ENCODE data around the gene KRTAP12-2.

Gene KRTAP12-2

DNA sequence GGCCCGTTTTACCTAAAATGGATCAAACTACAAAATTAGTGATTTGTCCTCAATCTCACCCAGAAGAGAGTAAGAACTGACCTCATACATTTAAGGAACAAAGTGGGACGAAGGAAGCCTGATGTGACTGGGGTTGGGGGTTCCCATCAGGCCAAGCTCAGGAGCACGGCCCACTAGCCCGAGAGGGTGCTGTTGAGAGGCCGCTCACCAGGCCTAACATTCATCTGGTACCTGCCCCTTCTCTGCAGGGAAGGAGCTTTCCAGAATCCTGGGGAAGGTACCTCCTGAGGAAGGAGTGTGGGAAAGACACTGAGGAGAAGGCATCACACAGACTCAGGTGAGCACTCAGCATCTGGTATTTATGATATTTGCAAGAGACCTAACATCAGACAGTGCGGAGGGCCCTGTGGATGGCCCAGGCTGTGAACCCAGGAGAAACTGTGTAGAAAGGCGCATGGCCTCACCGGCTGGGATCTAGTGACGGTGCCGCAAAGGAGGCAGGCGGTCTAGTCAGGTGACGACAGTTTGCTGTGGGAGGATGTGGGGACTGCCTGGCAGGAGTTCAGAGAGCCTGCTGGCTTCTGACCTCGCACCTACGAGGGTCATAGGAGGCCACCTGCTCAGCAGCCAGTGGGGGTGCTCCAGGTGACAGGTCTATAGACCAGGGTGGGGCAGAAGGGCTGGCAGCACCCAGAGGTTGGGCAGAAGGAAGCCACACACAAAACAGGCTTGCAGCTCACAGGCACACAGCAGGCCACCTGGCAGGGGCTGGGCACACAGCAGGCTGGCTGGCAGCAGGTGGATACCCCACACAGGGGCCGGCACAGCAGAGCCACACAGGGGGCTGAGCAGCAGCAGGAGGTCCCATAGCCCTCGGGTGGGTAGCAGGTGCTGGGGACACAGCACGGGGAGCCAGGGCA lies 12.8 kb downstream of the KRTAP12-2 start:
- no peak overlapping the region for H2AFZ ChIP-seq (ENCODE audit: low read length)
- no peaks in the 10 kb centered on the region for H3K36me3 ChIP-seq (replicated peaks; ENCODE audit: insufficient read depth, low read length)
- no peaks in the 10 kb centered on the region for H3K9me3 ChIP-seq (replicated peaks; ENCODE audit: insufficient read depth, low read length)
- DNase-seq = no peak
- no peaks in the 10 kb centered on the region for H3K79me2 ChIP-seq (ENCODE audit: low read length)
- H4K20me1 ChIP-seq (ENCODE audit: insufficient read depth, low read length) = no peaks in the 10 kb centered on the region
- no peak overlapping the region for H3K27ac ChIP-seq (ENCODE audit: low read length)
- H3K9me2 ChIP-seq (replicated peaks; ENCODE audit: insufficient read depth, low read length) = no peaks in the 10 kb centered on the region
- no peaks in the 10 kb centered on the region for H3K4me1 ChIP-seq (ENCODE audit: low read length)
- H3K4me2 ChIP-seq (ENCODE audit: low read depth, low read length) = no peak overlapping the region
- H3K4me3 ChIP-seq (ENCODE audit: low read length) = no peak overlapping the region
- peaks cover 83% of the 10 kb centered on the region for H3K27me3 ChIP-seq (replicated peaks; ENCODE audit: insufficient read depth, low read length)
- no peak for TF ChIP-seq EZH2phosphoT487 (IDR thresholded peaks at IDR 0.05; ENCODE audit: low read length)
- TF ChIP-seq CTCF (IDR thresholded peaks at IDR 0.05; ENCODE audit: low read length) = no peak
- TF ChIP-seq EZH2 (optimal IDR thresholded peaks at IDR 0.05; ENCODE audit: low read depth, low read length) = no peak
- no peak overlapping the region for H3K9ac ChIP-seq (ENCODE audit: low read length)
- no peaks in the 10 kb centered on the region for H3F3A ChIP-seq (ENCODE audit: insufficient read depth, low read length)

DNA sequence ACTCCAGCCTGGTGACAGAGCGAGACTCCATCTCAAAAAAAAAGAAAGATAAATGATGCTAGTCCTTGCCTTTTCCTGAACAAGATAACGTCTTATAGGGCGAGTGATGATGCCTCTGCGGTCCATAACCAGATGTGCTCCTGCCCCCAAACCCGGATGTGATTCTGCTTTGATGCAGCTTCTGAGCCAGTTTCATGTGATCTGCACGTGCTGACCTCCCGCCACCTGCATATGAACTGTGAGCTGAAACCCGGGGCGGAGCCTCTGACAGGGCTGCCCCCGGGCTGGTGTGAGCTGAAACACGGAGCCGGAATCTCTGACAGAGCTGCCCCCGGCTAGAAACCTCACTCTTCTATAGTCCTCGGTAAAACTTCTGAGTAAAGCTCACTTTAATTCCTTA lies 13.6 kb downstream of the KRTAP12-2 start:
- Histone ChIP-seq H3K27ac (ENCODE audit: low read length) (no peak overlapping the region), H3K4me2 (ENCODE audit: low read depth, low read length) (no peak overlapping the region), H3K9ac (ENCODE audit: low read length) (no peak overlapping the region), H3K4me3 (ENCODE audit: low read length) (no peak overlapping the region), H3F3A (ENCODE audit: insufficient read depth, low read length) (no peaks in the 10 kb centered on the region), H3K9me2 (replicated peaks; ENCODE audit: insufficient read depth, low read length) (no peaks in the 10 kb centered on the region), H3K4me1 (ENCODE audit: low read length) (no peaks in the 10 kb centered on the region), H4K20me1 (ENCODE audit: insufficient read depth, low read length) (no peaks in the 10 kb centered on the region), H3K9me3 (replicated peaks; ENCODE audit: insufficient read depth, low read length) (no peaks in the 10 kb centered on the region), H3K36me3 (replicated peaks; ENCODE audit: insufficient read depth, low read length) (no peaks in the 10 kb centered on the region), H3K27me3 (replicated peaks; ENCODE audit: insufficient read depth, low read length) (peaks cover 83% of the 10 kb centered on the region), H2AFZ (ENCODE audit: low read length) (no peak overlapping the region), H3K79me2 (ENCODE audit: low read length) (no peaks in the 10 kb centered on the region)
- peak; percentile 40 for DNase-seq
- TF ChIP-seq CTCF (IDR thresholded peaks at IDR 0.05; ENCODE audit: low read length) (no peak), EZH2phosphoT487 (IDR thresholded peaks at IDR 0.05; ENCODE audit: low read length) (no peak), EZH2 (optimal IDR thresholded peaks at IDR 0.05; ENCODE audit: low read depth, low read length) (no peak)

DNA sequence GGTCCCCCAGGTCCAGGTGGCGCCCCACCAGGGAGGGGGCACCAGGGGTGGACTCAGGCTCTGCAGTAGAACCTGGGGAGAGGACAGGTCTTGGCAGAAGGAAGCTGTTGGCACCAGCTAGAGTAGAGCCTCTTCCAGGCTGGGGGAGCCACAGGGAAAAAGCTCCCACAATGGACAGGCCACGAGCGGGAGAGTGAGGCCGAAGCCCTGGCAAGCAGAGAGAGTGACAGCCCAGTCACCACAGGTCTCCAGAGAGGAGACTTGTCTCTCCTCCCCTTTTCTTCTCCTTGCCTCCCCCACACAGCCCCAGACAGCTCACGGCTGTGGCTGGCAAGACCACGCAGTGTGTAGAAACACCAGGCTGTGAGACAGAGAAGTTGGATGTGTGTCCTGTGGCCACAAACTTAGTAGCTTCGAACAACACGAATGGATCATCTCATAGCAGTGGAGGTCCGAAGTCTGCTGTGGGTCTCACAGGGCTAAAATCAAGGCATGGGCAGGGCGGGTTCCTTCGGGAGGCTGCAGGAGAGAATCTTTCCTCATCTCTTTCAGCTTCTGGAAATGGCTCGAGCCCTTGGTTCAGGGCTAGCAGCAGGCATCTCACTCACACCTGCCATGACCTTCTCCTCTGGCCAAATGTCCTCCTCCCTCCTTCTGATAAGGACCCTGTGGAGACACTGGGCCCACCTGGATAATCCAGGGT lies 15.6 kb downstream of the KRTAP12-2 start:
- H3K9me3 ChIP-seq (replicated peaks; ENCODE audit: insufficient read depth, low read length) = no peaks in the 10 kb centered on the region
- H3K79me2 ChIP-seq (ENCODE audit: low read length) = no peaks in the 10 kb centered on the region
- DNase-seq = no peak
- no peak overlapping the region for H3K27ac ChIP-seq (ENCODE audit: low read length)
- H3K27me3 ChIP-seq (replicated peaks; ENCODE audit: insufficient read depth, low read length) = peaks cover 84% of the 10 kb centered on the region
- no peak overlapping the region for H2AFZ ChIP-seq (ENCODE audit: low read length)
- no peak overlapping the region for H3K4me3 ChIP-seq (ENCODE audit: low read length)
- no peak overlapping the region for H3K9ac ChIP-seq (ENCODE audit: low read length)
- H3K9me2 ChIP-seq (replicated peaks; ENCODE audit: insufficient read depth, low read length) = no peaks in the 10 kb centered on the region
- H3K4me1 ChIP-seq (ENCODE audit: low read length) = no peaks in the 10 kb centered on the region
- H3F3A ChIP-seq (ENCODE audit: insufficient read depth, low read length) = no peaks in the 10 kb centered on the region
- H4K20me1 ChIP-seq (ENCODE audit: insufficient read depth, low read length) = no peaks in the 10 kb centered on the region
- no peaks in the 10 kb centered on the region for H3K36me3 ChIP-seq (replicated peaks; ENCODE audit: insufficient read depth, low read length)
- TF ChIP-seq EZH2phosphoT487 (IDR thresholded peaks at IDR 0.05; ENCODE audit: low read length) (no peak), CTCF (IDR thresholded peaks at IDR 0.05; ENCODE audit: low read length) (no peak), EZH2 (optimal IDR thresholded peaks at IDR 0.05; ENCODE audit: low read depth, low read length) (no peak)
- no peak overlapping the region for H3K4me2 ChIP-seq (ENCODE audit: low read depth, low read length)

All from MM.1S (cell line).